H4 (cell line): ENCODE data around the gene KDM4C. TPM values are rescaled to one million over a fixed set of nuclear protein-coding genes. Genes with fewer than 3 reads are reported as not detected.
A peak's percentile ranks its signal among the peaks of the same experiment; 100 is the strongest.

Source experiments
- DNase-seq: peaks from one replicate; pipeline ENCODE4 v3.0.0-alpha.2; 2015; ENCODE audit warnings: low spot score
- total RNA-seq: library from RNA; depleted of rRNA; stranded (reverse); fragments of >200 nt; shearing (Covaris generic); gene quantifications from 2 replicates; pipeline ENCODE4 v1.2.3, GENCODE V29; 2014

The KDM4C gene
- total RNA-seq, 1 experiment from 2014 or later = 4.7 TPM

DNA sequence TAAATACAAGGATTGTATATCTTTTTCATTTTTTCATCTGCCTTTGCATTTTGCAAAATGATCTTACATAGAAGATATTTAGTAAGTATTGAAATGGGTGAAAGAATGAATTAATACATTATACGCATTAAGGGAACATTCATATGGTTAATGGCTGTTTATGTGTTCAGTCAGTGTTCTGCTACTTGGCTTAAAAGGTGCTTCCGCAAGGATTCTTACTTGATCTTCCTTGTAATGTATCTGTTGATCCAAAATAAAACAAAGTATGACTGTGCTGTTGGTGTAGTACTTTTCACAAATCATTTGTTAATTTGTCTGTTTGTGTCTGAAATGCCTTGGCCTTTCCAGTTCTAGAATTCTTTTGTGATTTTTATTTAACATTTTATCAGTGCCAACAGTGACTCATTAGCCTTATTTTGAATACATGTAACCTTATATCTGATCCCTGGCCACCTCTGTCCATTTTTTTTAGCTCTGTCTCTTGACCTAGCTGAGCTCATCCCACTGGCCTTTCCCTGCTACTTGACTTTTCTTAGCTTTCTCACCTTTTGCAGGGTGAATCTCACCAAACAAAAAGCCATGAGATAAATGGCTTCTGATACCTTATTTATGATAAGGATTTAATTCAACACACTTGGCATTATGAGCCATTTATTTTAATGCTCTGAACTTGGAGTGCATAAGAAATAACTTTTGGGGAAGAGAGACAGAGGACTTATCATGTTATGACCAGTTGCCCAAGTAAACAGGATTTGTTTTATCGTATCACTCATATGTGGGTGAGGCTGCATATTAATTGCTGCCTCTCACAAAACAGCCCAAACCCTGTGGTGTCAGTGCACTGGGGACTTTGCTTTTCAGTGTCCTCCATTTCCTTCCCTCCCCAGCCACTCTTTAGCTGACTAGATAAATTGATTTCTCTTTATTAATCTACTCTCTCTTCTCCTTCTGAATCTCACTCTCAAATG lies 340.3 kb downstream of the KDM4C start:
- no peak for DNase-seq

DNA sequence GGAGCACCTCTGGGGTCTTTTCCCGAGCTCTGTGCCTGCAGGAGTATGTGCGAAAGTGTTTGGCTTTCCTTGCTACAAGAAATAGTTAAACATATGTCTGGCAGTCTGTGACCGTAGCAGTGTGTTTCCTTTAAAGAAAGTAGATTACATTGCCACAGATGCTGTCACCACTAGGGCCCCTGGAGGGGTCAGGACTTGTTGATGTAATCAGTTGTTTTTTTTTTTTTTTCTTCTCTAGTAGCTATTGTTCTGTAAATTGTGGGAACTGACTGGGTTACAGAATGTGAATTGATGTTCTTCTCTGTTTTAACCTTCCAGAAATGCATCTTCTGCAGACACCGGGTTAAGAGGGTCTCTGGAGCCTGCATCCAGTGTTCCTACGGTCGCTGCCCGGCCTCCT lies 345.6 kb downstream of the KDM4C start:
- no peak for DNase-seq

DNA sequence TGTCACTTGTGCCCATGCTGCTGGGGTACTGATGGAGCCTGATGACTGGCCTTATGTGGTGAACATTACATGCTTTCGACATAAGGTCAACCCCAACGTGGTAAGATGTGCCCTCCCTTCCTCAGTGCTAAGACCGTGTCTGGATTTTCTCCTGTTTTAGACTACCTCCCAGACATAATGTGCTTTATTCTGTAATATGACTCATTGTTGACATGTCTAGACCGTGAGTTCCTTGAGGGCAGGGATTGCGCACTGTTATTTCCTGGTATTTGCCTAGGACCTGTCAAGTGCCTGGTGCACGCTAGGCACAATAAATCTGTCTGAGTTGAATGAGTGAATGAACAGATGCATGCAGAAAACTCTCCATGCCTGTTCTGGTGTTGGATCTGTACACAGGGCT lies 346.0 kb downstream of the KDM4C start:
- DNase-seq = peak; percentile 3

DNA sequence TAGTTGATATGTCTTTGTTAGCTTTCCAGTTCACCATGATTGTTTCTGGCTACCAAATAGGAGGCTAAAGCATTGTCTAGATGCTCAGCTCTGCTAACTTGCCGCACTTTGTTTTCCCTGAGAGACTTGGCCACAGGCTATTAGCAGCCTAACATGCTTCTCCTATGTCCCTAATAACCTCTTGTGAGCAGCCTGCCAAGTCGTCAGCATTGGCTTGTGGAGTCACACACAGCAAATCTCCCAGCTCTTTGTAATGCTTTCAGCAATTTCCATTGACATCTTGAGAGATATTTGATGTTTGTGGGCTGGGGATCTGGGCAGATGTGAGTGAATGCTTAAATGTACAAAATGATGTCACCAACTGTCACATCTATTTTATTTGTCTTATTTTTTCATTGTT lies 346.9 kb downstream of the KDM4C start:
- DNase-seq = no peak

DNA sequence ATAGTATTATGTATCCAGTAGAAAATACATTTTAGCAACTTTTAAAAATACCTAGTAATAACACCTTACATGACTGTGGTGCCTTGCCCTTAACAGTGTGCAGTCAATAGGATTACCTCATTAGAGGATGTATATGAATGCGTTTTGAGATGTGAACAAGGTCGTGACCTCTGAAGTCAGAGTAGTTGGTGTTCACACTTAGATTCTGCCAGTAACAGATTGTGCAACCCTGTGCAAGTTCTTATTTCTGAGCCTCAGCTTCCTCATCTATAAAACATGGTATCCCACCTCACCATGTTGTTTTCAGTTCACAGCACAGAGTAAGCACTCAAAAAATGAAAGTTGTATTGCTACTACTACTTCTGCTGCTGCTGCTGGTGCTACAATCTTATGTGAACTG lies 347.3 kb downstream of the KDM4C start:
- DNase-seq = no peak

DNA sequence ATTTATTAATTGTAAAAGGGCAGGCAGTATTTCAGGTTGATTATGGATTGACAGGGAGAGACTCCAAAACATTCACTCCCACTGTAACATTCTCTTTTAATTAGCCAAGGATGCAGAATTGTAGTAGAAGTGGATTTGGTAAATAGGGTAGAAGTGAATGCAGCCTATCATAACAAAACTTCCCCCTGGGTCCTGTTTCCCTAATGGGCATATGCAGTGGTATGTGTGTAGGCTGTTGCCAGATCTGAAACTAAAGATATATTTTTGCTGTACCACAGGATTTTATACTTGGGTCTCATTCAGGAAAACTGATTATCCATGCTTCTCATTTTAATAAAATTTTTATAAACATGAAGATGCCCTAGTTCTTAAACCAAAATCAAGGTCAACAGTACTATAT lies 351.2 kb downstream of the KDM4C start:
- DNase-seq = no peak

DNA sequence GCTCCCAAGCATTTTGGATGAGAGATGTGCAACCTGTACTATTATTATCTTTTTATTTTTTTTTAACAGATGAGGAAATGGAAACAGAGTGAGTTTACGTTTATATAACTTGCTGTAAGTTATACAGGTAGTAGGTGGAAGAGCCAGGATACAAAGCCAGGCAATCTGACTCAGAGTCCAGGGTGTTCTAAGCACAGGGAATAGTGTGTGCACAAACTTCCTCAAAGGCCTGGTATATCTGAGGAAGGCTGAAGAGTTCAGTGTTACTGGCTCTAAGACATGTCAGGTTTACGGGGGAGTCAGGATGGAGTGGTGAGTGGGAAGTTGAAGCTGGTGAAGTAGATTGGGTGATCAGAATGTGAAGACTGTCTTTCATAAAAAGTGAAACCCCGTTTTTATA lies 353.6 kb downstream of the KDM4C start:
- no peak for DNase-seq

DNA sequence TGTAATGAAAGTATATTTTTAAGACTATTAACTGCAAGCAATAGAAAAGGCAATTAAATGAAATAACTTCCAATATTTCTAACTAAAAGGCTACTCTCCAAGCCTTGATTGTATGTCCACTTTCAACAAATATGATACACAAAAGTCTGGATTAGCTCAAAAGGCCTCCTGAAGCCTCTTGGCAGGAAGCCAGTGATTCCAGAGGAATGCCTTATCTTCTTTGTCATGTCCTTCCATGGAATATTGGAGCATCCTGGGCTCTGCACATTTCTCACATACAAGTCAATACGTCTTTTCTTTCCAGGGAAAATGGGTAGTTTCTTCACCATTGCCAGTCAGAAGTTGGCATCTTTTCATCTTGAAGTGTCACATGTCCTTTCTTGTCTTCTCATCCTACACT lies 357.8 kb downstream of the KDM4C start:
- no peak for DNase-seq

DNA sequence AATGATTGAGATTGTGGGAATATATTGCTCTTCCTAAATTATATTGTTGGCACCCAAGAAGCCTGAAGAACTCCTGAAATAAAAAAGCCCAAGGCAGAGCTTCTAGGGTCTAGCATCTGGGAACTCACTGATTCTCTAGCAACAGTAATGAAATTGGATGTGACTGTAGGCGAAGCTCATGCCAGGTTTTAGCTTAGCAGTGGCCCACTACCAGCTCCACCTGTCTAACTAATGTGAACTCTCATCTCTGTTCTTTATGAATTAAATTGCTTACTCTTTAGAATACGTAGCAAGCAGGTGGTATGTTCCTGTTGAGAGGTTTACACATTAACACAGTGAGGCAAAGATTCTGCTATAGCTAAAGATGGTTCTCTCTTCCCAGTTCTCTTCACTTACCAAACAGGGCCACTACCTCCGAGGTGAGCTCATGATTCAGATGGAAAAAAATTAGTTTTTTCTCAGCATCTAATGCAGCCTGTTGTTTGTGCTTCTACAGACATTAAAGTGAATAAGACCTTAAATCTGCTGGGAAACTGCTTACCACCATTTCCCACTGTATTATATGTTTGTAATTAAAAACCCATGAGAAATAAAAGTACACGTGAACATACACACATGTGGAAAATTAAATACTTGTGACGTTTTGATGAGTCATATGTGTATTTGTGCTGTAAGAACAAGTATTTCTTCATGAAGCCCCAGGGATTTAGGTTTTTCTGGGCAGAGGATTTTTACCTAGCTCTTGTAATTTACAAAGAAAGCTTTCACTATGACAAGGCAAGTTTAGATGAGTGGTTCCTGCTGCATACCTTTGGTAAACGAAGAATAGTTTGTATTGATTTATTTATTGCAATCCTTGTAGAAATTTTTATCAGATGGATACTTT lies 360.1 kb downstream of the KDM4C start:
- DNase-seq = peak; percentile 4

DNA sequence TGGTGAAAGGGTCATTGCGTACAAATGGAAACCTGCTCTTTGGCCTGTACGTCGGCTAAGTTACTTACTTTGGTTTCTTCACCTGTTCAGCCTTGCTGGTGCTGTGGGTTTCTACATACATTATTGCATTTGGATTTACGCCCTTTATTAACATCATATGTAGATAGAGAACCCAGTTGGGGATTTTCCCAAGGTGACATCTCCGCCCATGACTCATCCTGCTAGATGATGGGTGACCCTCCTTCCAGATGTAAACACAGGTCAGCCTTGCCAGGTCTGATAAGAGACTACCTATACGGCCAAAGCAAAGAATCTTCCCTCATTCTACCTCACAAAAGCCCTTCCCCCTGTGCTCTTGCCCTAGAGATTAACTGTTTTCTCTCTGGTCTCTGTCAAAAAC lies 360.9 kb downstream of the KDM4C start:
- DNase-seq = no peak

DNA sequence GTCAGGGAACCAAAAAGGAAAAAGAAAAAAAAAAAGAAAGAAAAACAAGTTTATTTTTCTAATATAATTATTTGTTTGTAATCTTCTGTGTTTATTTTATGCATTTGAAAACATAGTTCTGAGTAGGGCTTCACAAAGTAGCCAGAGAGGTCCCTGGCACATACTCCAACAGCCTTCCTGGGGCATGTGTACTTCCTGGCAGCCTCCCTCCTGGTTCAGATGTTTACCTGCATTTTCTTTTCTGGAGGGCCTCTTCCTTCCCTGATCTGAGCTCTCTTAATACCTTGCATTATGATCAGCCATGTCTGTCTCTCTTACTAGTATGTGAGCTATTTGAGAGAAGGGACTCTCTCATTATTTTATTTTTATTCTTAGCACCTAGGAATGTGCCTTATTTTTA lies 361.8 kb downstream of the KDM4C start:
- no peak for DNase-seq

DNA sequence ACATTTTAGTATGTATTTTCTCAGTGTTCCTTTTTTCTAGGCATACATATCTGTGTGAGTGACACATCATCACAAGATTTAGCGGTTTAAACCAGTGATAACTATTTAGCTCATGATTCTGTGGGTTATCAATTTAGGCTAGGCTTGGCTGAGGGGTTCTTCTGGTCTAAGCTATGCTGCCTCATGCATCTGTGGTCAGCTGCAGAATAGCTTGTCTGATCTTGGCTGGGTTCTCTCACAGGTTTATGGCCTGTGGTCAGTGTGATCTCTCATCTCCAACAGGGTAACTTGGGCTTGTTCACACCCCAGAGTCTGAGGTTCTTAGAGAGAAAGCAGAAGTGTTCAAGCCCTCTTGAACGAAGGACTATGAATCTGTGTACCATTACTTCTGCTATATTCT lies 363.3 kb downstream of the KDM4C start:
- no peak for DNase-seq

DNA sequence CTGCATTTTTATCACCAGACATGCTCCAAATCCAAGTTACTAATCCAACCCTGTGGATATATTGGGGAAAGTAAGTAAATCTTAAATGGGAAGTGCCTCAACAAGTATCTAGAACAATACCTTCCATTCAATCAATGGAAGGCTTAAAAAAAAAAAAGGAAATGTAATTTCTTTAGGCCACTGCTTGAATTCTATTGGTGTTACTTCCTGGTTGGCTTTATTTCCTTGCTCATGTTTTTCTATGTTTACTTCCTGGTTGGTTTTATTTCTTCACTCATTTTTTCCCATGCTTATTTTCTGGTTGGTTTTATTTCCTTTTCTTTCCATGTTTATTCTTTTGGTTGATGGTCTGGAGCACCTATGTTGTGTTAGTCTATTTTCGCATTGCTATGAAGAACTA lies 363.9 kb downstream of the KDM4C start:
- no peak for DNase-seq

DNA sequence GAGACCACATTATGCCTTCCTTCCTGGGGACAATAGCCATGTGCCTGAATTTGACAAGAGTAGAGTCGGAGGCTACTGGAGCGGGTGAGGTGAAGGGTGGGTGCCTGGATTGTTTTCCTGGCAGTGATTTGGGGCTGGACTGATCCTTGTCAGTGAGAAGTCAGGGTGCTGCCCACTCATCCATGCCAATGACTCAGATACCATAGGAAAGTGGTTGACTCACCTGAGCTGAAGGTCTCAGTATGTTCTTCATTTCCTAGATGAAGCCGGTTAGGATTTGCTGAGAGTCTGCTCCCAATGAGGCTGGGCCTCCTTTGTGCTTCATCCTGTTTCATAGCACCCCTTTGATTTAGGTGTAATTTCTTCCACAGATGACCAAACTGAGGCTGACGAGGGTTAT lies 366.0 kb downstream of the KDM4C start:
- DNase-seq = no peak

DNA sequence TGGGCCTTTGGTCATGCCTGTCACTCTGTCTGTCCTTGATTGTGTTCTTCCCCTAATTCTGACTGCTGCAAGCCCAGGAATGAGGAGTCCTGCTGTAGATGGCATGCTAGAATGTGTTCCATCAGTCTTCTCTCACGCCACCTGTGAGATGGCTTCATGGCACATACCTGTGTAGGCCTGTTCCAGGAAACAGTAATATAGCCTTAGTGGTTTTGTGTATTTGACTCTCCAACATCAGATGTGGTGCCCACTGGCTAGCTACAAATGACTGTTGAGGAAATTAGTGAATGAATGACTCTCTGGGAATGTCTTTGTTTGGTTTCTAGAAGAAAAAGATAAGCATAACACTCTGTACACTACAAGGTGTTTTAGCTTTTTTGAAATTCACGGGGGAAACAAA lies 367.5 kb downstream of the KDM4C start:
- no peak for DNase-seq

DNA sequence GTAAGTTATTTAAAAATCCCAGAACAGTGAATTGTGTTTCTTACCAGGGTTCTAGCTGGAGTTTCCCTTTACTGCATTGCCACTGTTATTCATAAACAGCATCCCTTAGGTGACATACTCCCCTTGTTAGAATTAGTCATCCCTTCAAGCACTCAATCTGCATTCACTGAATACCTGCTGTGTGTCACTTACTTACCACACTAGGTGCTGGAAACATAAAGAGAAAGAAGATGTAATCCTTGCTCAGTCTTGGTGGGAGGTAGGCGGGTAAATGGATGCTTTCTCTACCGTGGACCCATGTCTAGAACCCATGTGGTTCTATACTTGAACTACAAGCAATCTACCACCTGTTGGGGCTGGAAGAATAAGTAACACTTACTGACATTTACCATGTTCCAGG lies 371.6 kb downstream of the KDM4C start:
- no peak for DNase-seq

DNA sequence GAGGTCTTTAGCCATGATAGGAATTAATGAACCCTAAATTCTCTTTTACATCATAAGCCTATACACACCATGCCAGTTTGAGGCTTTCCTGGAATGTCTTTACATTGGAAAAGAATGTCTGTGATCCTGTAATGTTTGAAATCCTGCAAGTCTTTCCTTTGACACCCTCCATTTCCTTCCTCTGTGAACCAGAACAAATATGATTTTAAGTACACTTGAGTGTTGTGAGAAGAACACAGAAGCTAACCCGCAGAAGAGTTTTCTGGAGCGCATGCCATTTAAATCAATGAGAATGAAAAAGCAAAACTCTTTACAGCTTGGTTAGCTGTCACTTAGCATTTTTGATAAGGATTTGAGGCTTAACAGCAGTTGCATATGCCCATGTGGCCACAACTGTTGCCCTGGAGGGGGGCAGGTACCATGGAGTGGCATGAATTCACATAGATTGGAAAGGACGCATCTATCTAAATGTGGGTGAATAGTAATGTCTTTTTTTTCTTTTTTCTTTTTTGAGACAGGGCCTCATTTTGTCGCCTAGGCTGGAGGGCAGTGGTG lies 372.6 kb downstream of the KDM4C start:
- DNase-seq = no peak

DNA sequence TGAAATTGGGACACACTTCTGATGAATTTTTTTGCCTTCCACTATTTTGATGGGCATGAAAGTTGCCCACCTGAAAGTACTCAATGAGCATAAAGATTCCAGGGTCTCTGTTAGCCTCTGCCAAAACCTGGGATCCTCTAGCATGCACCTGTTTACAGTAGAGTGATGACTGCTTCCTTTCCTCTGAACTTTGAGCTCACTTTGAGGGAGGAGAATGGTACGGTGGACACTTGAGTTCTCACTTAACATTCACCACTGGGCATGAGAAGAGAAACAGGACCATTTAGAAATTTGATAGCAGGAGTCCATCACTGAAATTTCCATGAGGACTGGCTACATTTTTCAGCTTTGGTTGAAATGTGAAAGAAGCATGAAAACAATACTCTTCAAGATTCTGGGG lies 374.8 kb downstream of the KDM4C start:
- DNase-seq = no peak

DNA sequence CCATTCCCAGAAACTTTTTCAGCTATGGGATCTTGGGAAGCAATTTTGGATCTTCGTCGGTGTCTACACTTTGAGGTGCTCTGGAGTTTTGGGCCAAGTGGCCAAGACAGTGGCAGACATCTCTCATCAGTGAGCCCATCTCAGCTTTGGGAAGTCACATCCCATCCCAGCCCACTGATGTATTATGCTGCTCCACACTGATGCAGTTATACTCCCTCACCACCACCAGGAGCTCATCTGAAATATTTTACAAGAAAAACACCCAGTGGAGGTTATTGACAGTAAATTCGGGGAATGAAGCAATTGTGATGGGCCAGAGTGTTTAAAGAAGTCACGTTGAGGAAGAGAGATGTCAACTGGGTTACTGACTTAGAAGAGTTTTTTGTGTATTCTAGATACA lies 378.0 kb downstream of the KDM4C start:
- no peak for DNase-seq

DNA sequence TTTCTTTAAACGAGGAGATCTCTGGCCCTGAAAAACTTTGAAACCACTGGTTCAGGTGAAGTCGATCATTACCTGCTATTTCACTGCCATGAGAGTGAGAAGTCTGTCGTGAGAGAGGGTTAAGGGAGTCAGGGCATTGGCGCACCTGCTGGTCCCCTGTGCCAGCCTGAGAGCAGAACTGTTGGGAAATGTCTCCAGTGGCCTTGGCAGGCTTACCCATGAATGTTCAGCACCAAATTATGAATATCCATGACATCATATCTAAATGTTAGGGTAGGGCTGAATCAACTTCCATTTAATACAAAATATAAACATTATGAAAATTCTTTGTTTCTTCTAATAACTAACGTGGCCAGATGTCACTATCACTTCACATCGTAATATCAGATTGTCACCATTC lies 379.3 kb downstream of the KDM4C start:
- DNase-seq = no peak

DNA sequence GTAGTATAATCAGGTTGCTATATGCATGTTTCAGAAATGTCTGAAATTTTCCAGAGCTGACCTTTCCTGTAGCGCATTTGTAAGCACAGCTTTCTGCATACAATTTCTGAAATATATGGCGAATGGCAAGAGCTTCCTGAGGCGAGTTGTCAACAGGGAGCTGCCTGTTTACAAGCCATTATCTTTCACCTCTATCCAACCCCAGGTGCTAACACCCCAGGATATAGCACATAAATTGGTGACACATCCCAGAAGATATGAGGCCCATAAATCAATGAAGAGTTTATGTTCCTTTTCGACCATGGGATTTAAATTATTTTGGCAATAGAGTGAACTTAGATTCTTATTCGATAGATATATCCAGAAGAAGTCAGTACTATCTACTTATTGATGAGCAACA lies 379.8 kb downstream of the KDM4C start:
- DNase-seq = no peak

DNA sequence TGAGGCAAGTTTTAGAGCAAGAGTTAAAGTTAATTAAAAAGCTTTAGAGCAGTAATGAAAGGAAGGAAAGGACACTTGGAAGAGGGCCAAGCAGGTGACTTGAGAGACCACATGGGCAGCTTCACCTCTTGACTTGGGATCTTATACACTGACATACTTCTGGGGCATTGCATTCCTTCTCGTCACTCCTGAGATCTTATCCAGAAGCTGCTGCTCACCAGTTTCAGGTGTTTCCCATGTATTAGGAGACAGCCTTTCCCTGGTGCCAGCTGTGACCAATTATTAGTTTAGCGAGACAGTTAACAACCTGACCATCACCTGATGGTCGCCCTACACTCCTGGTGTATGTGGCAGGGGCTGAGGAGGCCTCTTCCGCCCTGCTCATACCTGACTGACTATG lies 382.1 kb downstream of the KDM4C start:
- no peak for DNase-seq

DNA sequence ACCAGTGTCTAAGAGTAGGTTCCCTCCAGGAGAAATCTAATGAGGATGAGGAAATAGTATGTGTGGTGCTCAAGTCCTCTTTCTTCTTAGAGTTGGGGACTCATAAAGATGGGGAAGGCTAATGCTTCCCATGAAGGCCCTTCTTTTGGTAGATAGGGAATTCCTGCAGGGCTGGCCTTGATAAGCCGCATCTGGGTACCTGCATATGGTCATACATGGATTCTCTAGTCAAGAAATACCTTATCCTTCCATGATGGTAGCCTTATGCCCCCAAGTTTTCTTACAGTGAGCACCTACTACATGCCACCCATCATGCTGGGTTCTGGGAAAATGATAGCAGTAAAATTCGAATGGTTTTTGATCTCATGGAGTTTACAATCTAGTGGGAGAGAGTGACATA lies 382.6 kb downstream of the KDM4C start:
- no peak for DNase-seq
